HepG2 (cell line): ENCODE data around the gene LRPPRC. TPM values are rescaled to one million over a fixed set of nuclear protein-coding genes. Genes with fewer than 3 reads are reported as not detected.

ENCODE experiments used
- BCLAF1 ChIP-seq: fragments of 450-650 bp; IDR thresholded peaks from 2 replicates; pipeline ENCODE4 v1.6.1; 2017; ENCODE audit warnings: mild to moderate bottlenecking
- CBFB ChIP-seq: sonication (generic); formaldehyde crosslinking; IDR thresholded peaks from 2 replicates; pipeline ENCODE4 v1.4.0; 2020; ENCODE audit warnings: missing genetic modification reagents
- CCDC6 ChIP-seq: sonication (generic); formaldehyde crosslinking; IDR thresholded peaks from 2 replicates; pipeline ENCODE4 v1.8.1; 2022; ENCODE audit warnings: mild to moderate bottlenecking, missing genetic modification reagents, moderate library complexity
- CREB3 ChIP-seq: sonication (generic); formaldehyde crosslinking; IDR thresholded peaks from 2 replicates; pipeline ENCODE4 v1.5.0; 2020; ENCODE audit warnings: missing genetic modification reagents
- ELF4 ChIP-seq: sonication (generic); formaldehyde crosslinking; IDR thresholded peaks from 2 replicates; pipeline ENCODE4 v1.5.0; 2020; ENCODE audit warnings: missing genetic modification reagents, mild to moderate bottlenecking, moderate library complexity, borderline replicate concordance
- FOXM1 ChIP-seq: sonication (generic); formaldehyde crosslinking; IDR thresholded peaks from 2 replicates; pipeline ENCODE4 v1.5.0; 2020; ENCODE audit warnings: missing genetic modification reagents
- FUBP1 ChIP-seq: sonication (generic); formaldehyde crosslinking; IDR thresholded peaks from 2 replicates; pipeline ENCODE4 v1.5.1; 2020; ENCODE audit warnings: missing genetic modification reagents, mild to moderate bottlenecking, borderline replicate concordance
- GLMP ChIP-seq: sonication (generic); formaldehyde crosslinking; IDR thresholded peaks from 2 replicates; pipeline ENCODE4 v1.9.0; 2021; ENCODE audit warnings: missing genetic modification reagents, mild to moderate bottlenecking, borderline replicate concordance
- HOXA3 ChIP-seq: sonication (generic); formaldehyde crosslinking; IDR thresholded peaks from 2 replicates; pipeline ENCODE4 v1.5.0; 2020; ENCODE audit warnings: missing genetic modification reagents
- HOXA7 ChIP-seq: sonication (generic); formaldehyde crosslinking; IDR thresholded peaks from 2 replicates; pipeline ENCODE4 v1.8.1; 2022; ENCODE audit warnings: mild to moderate bottlenecking, missing genetic modification reagents, moderate library complexity
- JDP2 ChIP-seq: sonication (generic); formaldehyde crosslinking; IDR thresholded peaks from 2 replicates; pipeline ENCODE4 v1.8.1; 2022; ENCODE audit warnings: missing genetic modification reagents, borderline replicate concordance
- KDM2A ChIP-seq: sonication (generic); formaldehyde crosslinking; IDR thresholded peaks from 2 replicates; pipeline ENCODE4 v1.4.0; 2020; ENCODE audit warnings: low read depth, missing genetic modification reagents, borderline replicate concordance
- ONECUT2 ChIP-seq: sonication (generic); formaldehyde crosslinking; IDR thresholded peaks from 2 replicates; pipeline ENCODE4 v1.4.0; 2020; ENCODE audit warnings: missing genetic modification reagents
- RXRB ChIP-seq: IDR thresholded peaks from 2 replicates; pipeline ENCODE4 v1.6.1; 2016; ENCODE audit warnings: borderline replicate concordance, missing genetic modification reagents, missing compliant biosample characterization
- TARDBP ChIP-seq: sonication (generic); formaldehyde crosslinking; IDR thresholded peaks from 2 replicates; pipeline ENCODE4 v1.8.0; 2022; ENCODE audit warnings: mild to moderate bottlenecking, missing genetic modification reagents
- ZFP36 ChIP-seq: fragments of 150-350 bp; IDR thresholded peaks from 2 replicates; pipeline ENCODE4 v1.6.1; 2018; ENCODE audit warnings: borderline replicate concordance, low read length, low read depth; ENCODE audit not compliant: partially characterized antibody
- ZKSCAN5 ChIP-seq: sonication (generic); formaldehyde crosslinking; IDR thresholded peaks from 2 replicates; pipeline ENCODE4 v1.5.1; 2020; ENCODE audit warnings: mild to moderate bottlenecking, missing genetic modification reagents
- ZNF256 ChIP-seq: sonication (generic); formaldehyde crosslinking; conservative IDR thresholded peaks from 2 replicates; pipeline ENCODE4 v1.4.0; 2020; ENCODE audit warnings: missing genetic modification reagents
- ZNF33B ChIP-seq: sonication (generic); formaldehyde crosslinking; IDR thresholded peaks from 2 replicates; pipeline ENCODE4 v1.5.1; 2020; ENCODE audit warnings: mild to moderate bottlenecking, missing genetic modification reagents
- ZNF564 ChIP-seq: sonication (generic); formaldehyde crosslinking; IDR thresholded peaks from 2 replicates; pipeline ENCODE4 v1.8.1; 2023; ENCODE audit warnings: mild to moderate bottlenecking, missing genetic modification reagents
- ZNF567 ChIP-seq: sonication (generic); formaldehyde crosslinking; IDR thresholded peaks from 2 replicates; pipeline ENCODE4 v1.8.1; 2023; ENCODE audit warnings: mild to moderate bottlenecking, missing genetic modification reagents, borderline replicate concordance
- ZNF598 ChIP-seq: sonication (generic); formaldehyde crosslinking; IDR thresholded peaks from 2 replicates; pipeline ENCODE4 v1.5.1; 2020; ENCODE audit warnings: mild to moderate bottlenecking, missing genetic modification reagents, borderline replicate concordance
- ZNF75D ChIP-seq: sonication (generic); formaldehyde crosslinking; IDR thresholded peaks from 2 replicates; pipeline ENCODE4 v1.8.1; 2023; ENCODE audit warnings: missing genetic modification reagents, mild to moderate bottlenecking, borderline replicate concordance
- ZNF772 ChIP-seq: sonication (generic); formaldehyde crosslinking; IDR thresholded peaks from 2 replicates; pipeline ENCODE4 v1.5.0; 2020; ENCODE audit warnings: mild to moderate bottlenecking, missing genetic modification reagents
- ZNF839 ChIP-seq: sonication (generic); formaldehyde crosslinking; IDR thresholded peaks from 2 replicates; pipeline ENCODE4 v1.4.0; 2020; ENCODE audit warnings: missing genetic modification reagents, mild to moderate bottlenecking, borderline replicate concordance
- polyA plus RNA-seq, 8 experiments: library from polyadenylated mRNA; depleted of rRNA in 3 of 8; stranded (reverse) in 7 of 8; unstranded in 1 of 8; fragments of >200 nt; fragmentation: Illumina TruSeq in 4 of 8; extraction: Trizol in 4 of 8; gene quantifications; 2 replicates each; pipeline versions ENCODE4 v1.2.1 to v1.2.3, GENCODE V29; 2011 to 2016; ENCODE audit warnings: low read depth in 4 of 8, missing spikeins in 1 of 8, mixed read lengths in 1 of 8; ENCODE audit not compliant: insufficient read depth in 1 of 8
- total RNA-seq, 5 experiments: library from RNA; depleted of rRNA; stranded (reverse); fragments of >200 nt; fragmentation: Illumina TruSeq; extraction: Trizol; gene quantifications; 2 replicates each; pipeline ENCODE4 v1.2.3, GENCODE V29; 2016; ENCODE audit warnings: low read depth in 1 of 5

LRPPRC gene
- total and polyA plus RNA-seq, 2 of the 13 experiments (the other 11 are each of a cell fraction or from before 2014, with no cell fraction given), result 117 to 167 TPM

GRCh38 chr2:44016282-44016681 is 20.5 kb upstream of the LRPPRC start (continued):
- TF ChIP-seq GLMP (CRISPR knock-in tag) (0 out of 2 replicates have a peak, but pooled peaks have one; percentile 71), ZNF33B (CRISPR knock-in tag) (no peak), CBFB (0 out of 2 replicates have a peak, but pooled peaks have one; percentile 29), ZNF256 (peak; percentile 86; the same call in 1 of the 2 replicates), ZNF567 (CRISPR knock-in tag) (no peak), FOXM1 (CRISPR knock-in tag) (no peak), HOXA7 (CRISPR knock-in tag) (no peak), ZFP36 (no peak), TARDBP (CRISPR knock-in tag) (0 out of 2 replicates have a peak, but pooled peaks have one; percentile 51), FUBP1 (CRISPR knock-in tag) (no peak), CREB3 (peak; percentile 81; the same call in 1 of the 2 replicates), ZNF598 (no peak), CCDC6 (CRISPR knock-in tag) (peak; percentile 58; the same call in 1 of the 2 replicates), RXRB (CRISPR knock-in tag) (peak; percentile 83), KDM2A (CRISPR knock-in tag) (peak; percentile 47; the same call in 1 of the 2 replicates), ZNF772 (peak; percentile 41; the same call in 1 of the 2 replicates), ZKSCAN5 (CRISPR knock-in tag) (no peak), ELF4 (no peak), HOXA3 (0 out of 2 replicates have a peak, but pooled peaks have one; percentile 46), ONECUT2 (no peak), ZNF75D (CRISPR knock-in tag) (no peak), ZNF839 (CRISPR knock-in tag) (no peak), BCLAF1 (no peak), JDP2 (CRISPR knock-in tag) (no peak; the same call in 1 of the 2 replicates), ZNF564 (0 out of 2 replicates have a peak, but pooled peaks have one; percentile 56)
